ENCODE results near the gene SLC38A11.
"Not testable (repeated sequence)": the region's sequence is repeated elsewhere in the genome, so short reads cannot be mapped to it uniquely, and the experiment has no call there.

DNA sequence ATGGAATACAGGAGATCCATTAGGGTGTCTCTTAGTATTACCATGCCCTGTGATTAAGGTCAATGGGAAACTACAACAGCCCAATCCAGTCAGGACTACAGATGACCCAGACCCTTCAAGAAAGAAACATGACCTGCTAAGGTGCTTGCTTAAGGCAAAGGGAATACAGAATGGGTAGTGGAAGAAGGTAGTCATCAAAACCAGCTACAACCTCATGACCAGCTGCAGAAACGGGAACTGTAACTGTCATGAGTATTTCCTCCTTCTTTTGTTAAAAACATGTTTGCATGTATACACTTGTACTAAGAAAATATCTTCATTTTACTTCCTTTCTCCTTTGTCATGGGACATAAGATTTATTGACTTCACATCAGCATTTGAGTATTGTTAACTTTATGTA is 88.9 kb downstream of the SLC38A11 start:
- not testable (repeated sequence) for TF ChIP-seq EZH2 (IDR thresholded peaks at IDR 0.05; ENCODE audit: borderline replicate concordance, insufficient read depth, low read depth, low read length, poor library complexity, severe bottlenecking)
- TF ChIP-seq, protein P1, sequence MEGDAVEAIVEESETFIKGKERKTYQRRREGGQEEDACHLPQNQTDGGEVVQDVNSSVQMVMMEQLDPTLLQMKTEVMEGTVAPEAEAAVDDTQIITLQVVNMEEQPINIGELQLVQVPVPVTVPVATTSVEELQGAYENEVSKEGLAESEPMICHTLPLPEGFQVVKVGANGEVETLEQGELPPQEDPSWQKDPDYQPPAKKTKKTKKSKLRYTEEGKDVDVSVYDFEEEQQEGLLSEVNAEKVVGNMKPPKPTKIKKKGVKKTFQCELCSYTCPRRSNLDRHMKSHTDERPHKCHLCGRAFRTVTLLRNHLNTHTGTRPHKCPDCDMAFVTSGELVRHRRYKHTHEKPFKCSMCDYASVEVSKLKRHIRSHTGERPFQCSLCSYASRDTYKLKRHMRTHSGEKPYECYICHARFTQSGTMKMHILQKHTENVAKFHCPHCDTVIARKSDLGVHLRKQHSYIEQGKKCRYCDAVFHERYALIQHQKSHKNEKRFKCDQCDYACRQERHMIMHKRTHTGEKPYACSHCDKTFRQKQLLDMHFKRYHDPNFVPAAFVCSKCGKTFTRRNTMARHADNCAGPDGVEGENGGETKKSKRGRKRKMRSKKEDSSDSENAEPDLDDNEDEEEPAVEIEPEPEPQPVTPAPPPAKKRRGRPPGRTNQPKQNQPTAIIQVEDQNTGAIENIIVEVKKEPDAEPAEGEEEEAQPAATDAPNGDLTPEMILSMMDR (IDR thresholded peaks at IDR 0.05) = not testable (repeated sequence)

All from B cell (primary cell).